SU-DHL-6 (cell line): ENCODE measurements around the gene CNKSR3.

ENCODE experiments used
- H2AFZ ChIP-seq: fragments of 200-600 bp; sonication (generic); 2 replicates; pipeline ENCODE4 v1.6.1; 2014; ENCODE audit warnings: low read depth, mild to moderate bottlenecking, moderate library complexity, mixed read lengths, antibody characterized with exemption, low read length; ENCODE audit not compliant: severe bottlenecking
- H3F3A ChIP-seq: fragments of 200-600 bp; shearing (Covaris generic); 2 replicates; pipeline ENCODE4 v1.6.0; 2016; ENCODE audit warnings: antibody characterized with exemption, mild to moderate bottlenecking; ENCODE audit not compliant: insufficient read depth
- H3K27ac ChIP-seq: fragments of 200-600 bp; sonication (generic); 2 replicates; pipeline ENCODE4 v1.5.1; 2016; ENCODE audit warnings: low read depth, mild to moderate bottlenecking, low read length, moderate library complexity, mixed read lengths
- H3K27me3 ChIP-seq: fragments of 200-600 bp; sonication (generic), shearing (Covaris generic); 2 replicates; pipeline ENCODE4 v1.6.0; 2014; ENCODE audit warnings: mild to moderate bottlenecking, low read length
- H3K36me3 ChIP-seq: fragments of 200-600 bp; sonication (generic); 2 replicates; pipeline ENCODE4 v1.6.1; 2014; ENCODE audit warnings: mild to moderate bottlenecking, low read length, mixed read lengths
- H3K4me2 ChIP-seq: fragments of 300-600, 200-600 bp; shearing (Covaris generic), sonication (generic); 2 replicates; pipeline ENCODE4 v1.6.0; 2014; ENCODE audit warnings: low read length, low read depth, mild to moderate bottlenecking; ENCODE audit not compliant: poor library complexity, severe bottlenecking
- H3K4me3 ChIP-seq: fragments of 200-600 bp; sonication (generic); 2 replicates; pipeline ENCODE4 v1.5.1; 2014; ENCODE audit warnings: antibody characterized with exemption, low read length, mild to moderate bottlenecking, mixed read lengths; ENCODE audit not compliant: insufficient read depth, poor library complexity, severe bottlenecking
- H3K79me2 ChIP-seq: fragments of 200-600 bp; sonication (generic); 2 replicates; pipeline ENCODE4 v1.6.1; 2014; ENCODE audit warnings: mild to moderate bottlenecking, low read length, moderate library complexity; ENCODE audit not compliant: insufficient read depth
- H3K9ac ChIP-seq: fragments of 200-600 bp; sonication (generic); 2 replicates; pipeline ENCODE4 v1.7.0; 2014; ENCODE audit warnings: mild to moderate bottlenecking, low read length
- H3K9me2 ChIP-seq: fragments of 200-600 bp; sonication (generic); replicated peaks from 2 replicates; pipeline ENCODE4 v1.6.1; 2014; ENCODE audit warnings: low read length; ENCODE audit not compliant: insufficient read depth
- H3K9me3 ChIP-seq: fragments of 200-600 bp; sonication (generic); 2 replicates; pipeline ENCODE4 v1.6.1; 2014; ENCODE audit warnings: low read length, mixed read lengths; ENCODE audit not compliant: insufficient read depth
- H4K20me1 ChIP-seq: fragments of 200-600 bp; sonication (generic); 2 replicates; pipeline ENCODE4 v1.6.1; 2014; ENCODE audit warnings: low read depth, mild to moderate bottlenecking, antibody characterized with exemption, low read length, moderate library complexity, mixed read lengths
- CTCF ChIP-seq: fragments of 200-600 bp; sonication (generic); IDR thresholded peaks from one replicate; pipeline ENCODE4 v1.5.1; 2017; ENCODE audit warnings: antibody characterized with exemption, mild to moderate bottlenecking, low read length, moderate library complexity; ENCODE audit not compliant: insufficient read depth, poor library complexity, severe bottlenecking
- EZH2phosphoT487 ChIP-seq: fragments of 200-600 bp; sonication (generic), shearing (Covaris generic); conservative IDR thresholded peaks from 2 replicates; pipeline ENCODE4 v1.6.1; 2018; ENCODE audit warnings: mild to moderate bottlenecking, antibody characterized with exemption, low read length, moderate library complexity, mixed read lengths

The CNKSR3 gene

DNA sequence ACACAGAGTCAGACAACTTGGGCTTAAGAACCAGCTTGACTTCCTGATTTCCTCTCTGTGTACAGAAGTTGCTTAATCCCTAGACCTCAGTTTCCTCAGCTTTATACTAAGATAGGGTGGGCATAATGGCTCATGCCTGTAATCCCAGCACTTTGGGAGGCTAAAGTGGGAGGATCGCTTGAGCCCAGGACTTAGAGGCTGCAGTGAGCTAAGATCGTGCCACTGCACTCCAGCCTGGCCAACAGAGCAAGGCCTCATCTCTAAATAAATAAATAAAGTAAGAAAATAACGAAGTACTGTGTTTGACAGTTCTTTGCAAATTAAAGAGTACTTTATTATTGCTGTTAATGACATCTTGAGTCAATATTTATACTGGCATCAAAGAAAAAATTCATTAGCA is 41.7 kb downstream of the CNKSR3 start:
- Histone ChIP-seq H3K9me3 (no peaks in the 10 kb centered on the region; the same call in 1 of the 2 replicates), H3K4me2 (no peak overlapping the region), H3K4me3 (no peak overlapping the region), H3K27me3 (no peaks in the 10 kb centered on the region), H3F3A (no peaks in the 10 kb centered on the region), H3K9me2 (no peaks in the 10 kb centered on the region), H3K9ac (no peak overlapping the region), H3K79me2 (no peaks in the 10 kb centered on the region), H4K20me1 (no peaks in the 10 kb centered on the region), H3K27ac (no peak overlapping the region), H2AFZ (no peak overlapping the region), H3K36me3 (no peaks in the 10 kb centered on the region)
- TF ChIP-seq CTCF: no peak
- no peak for TF ChIP-seq EZH2phosphoT487

DNA sequence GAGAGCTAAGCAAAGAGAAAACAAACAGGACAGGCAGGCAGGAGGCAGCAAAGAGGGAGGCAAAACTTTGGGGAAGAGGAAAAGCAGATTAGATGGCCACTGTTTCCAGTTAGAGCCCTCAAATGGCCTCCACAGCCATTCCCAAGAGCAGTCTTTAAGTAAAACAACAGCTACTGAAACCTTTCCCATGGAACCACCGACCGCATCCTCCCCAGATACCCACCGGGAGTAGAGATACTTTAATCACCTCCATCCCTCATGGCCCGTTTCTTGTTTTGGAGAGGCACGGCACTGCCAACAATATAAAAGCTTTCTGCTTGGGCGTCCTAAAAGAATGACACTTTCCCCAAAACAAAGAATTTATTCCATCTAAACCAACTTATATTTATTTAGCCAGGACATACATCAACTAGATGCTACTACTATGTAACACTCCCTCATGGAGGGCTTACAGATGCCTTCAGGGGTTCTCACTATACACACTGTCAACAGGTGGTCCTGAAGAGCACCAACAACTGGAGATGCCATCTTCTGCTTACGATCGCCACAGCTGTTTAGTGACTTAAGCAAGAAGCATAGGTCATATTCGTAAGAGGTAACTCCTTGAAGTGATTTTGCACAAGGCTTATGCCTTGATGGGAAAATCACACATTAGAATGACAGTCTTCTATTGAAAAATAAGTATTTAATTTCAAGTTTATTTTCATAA is 43.4 kb downstream of the CNKSR3 start:
- no peaks in the 10 kb centered on the region for H3K9me2 ChIP-seq
- no peak overlapping the region for H3K27ac ChIP-seq
- H3K9ac ChIP-seq: no peak overlapping the region
- H3K9me3 ChIP-seq: no peaks in the 10 kb centered on the region; the same call in 1 of the 2 replicates
- H3K27me3 ChIP-seq: no peaks in the 10 kb centered on the region
- H3K36me3 ChIP-seq: no peaks in the 10 kb centered on the region
- no peak overlapping the region for H2AFZ ChIP-seq
- H3K4me3 ChIP-seq: no peak overlapping the region
- H3K4me2 ChIP-seq: no peak overlapping the region
- H4K20me1 ChIP-seq: no peaks in the 10 kb centered on the region
- no peaks in the 10 kb centered on the region for H3F3A ChIP-seq
- TF ChIP-seq EZH2phosphoT487: no peak
- no peaks in the 10 kb centered on the region for H3K79me2 ChIP-seq

DNA sequence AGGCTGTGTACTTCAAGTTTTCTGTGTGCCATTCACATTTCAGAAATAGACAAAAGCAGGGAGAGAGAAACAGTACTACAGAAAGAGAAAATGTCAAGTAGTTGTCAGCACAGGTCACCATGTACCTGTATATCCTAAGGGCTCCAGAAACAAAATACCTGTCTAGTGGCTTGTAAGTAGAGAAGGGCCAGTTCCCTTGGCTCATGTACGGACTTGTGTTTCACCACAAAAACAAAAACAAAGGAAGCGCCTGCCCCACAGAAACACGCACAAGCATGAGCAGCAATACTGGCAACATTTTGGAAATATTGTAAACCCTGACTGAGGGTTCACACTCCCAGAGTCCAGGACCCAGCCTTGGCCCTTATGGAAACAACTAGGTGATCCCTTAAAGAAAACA is 44.3 kb downstream of the CNKSR3 start:
- no peak overlapping the region for H3K4me2 ChIP-seq
- no peaks in the 10 kb centered on the region for H3K79me2 ChIP-seq
- no peaks in the 10 kb centered on the region for H3F3A ChIP-seq
- no peak overlapping the region for H3K9ac ChIP-seq
- no peaks in the 10 kb centered on the region; the same call in 1 of the 2 replicates for H3K9me3 ChIP-seq
- TF ChIP-seq EZH2phosphoT487 (no peak), CTCF (no peak)
- no peaks in the 10 kb centered on the region for H3K36me3 ChIP-seq
- H2AFZ ChIP-seq: no peak overlapping the region
- no peak overlapping the region for H3K4me3 ChIP-seq
- no peaks in the 10 kb centered on the region for H4K20me1 ChIP-seq
- H3K27me3 ChIP-seq: no peaks in the 10 kb centered on the region
- H3K9me2 ChIP-seq: no peaks in the 10 kb centered on the region
- H3K27ac ChIP-seq: no peak overlapping the region

DNA sequence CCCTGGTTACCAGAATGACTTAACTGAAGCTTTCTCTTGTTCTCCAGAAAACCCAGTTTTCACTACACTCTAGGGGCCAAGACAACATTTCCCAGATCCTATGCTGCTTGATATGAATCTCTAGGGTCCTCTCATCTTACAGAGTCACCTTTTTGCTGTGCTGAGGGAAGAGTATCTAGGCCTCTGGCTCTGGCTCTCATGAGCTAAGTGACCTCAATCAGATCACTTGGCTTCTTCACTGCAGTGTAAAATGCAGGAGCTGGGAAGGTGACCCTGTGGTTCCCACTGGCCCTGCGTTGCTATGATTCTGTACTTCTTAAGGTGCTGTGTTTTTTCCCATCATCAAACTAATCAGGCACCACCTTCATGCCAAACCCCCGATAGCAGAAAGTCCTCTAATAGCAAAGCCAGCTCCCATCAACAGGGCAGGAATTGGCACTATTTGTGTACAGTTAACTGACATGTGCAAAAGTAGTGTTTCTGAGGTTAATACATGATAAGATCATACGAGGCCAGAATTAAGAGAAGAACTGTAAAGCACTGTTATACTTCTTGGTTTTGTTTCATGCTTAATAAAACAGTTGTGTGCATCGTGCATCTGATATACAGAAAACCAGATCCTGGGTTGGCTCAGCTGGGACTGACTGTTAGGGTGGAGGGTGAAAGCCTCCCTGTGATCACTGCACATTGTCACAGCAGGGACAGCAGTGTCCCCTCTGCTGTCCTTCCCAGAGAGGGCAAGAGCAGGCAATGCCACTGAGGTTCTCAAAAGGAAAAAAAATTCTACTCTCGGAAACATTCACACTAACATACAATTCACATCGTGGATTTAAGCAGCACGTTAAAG is 46.7 kb downstream of the CNKSR3 start:
- Histone ChIP-seq H3F3A (no peaks in the 10 kb centered on the region), H3K9me2 (no peaks in the 10 kb centered on the region), H3K4me2 (no peak overlapping the region), H3K27me3 (no peaks in the 10 kb centered on the region), H3K36me3 (no peaks in the 10 kb centered on the region), H3K9ac (no peak overlapping the region), H3K27ac (no peak overlapping the region), H4K20me1 (no peaks in the 10 kb centered on the region), H3K79me2 (no peaks in the 10 kb centered on the region), H2AFZ (no peak overlapping the region), H3K9me3 (no peaks in the 10 kb centered on the region), H3K4me3 (no peak overlapping the region)
- no peak for TF ChIP-seq CTCF
- no peak for TF ChIP-seq EZH2phosphoT487
